Muscle layer of colon (tissue), 2 donors: ENCODE data around the gene PRLHR.

Source experiments
- H3K27ac ChIP-seq: one replicate; pipeline ENCODE4 v1.7.0; 2013; ENCODE audit warnings: low read depth, mild to moderate bottlenecking, low read length, moderate library complexity
- H3K27me3 ChIP-seq, 2 donors: one replicate each; pipeline ENCODE4 v1.7.0; 2013; ENCODE audit warnings: low read length in 2 of 2, mild to moderate bottlenecking in 2 of 2; ENCODE audit not compliant: insufficient read depth in 2 of 2, control insufficient read depth in 1 of 2
- H3K36me3 ChIP-seq: one replicate; pipeline ENCODE4 v1.7.0; 2013; ENCODE audit warnings: mild to moderate bottlenecking, low read length; ENCODE audit not compliant: insufficient read depth
- H3K4me1 ChIP-seq: one replicate; pipeline ENCODE4 v1.7.0; 2013; ENCODE audit warnings: mild to moderate bottlenecking, low read length; ENCODE audit not compliant: insufficient read depth
- H3K4me3 ChIP-seq, 2 donors: one replicate each; pipeline ENCODE4 v1.7.0; 2013; ENCODE audit warnings: low read length in 2 of 2, low read depth in 1 of 2, mild to moderate bottlenecking in 1 of 2, moderate library complexity in 1 of 2
- H3K9ac ChIP-seq: one replicate; pipeline ENCODE4 v1.7.0; 2013; ENCODE audit warnings: low read length
- H3K9me3 ChIP-seq: one replicate; pipeline ENCODE4 v1.7.0; 2013; ENCODE audit warnings: mild to moderate bottlenecking, low read length
- donor health status: abdominal sarcoma.
- donor health status: Adenocarcinoma of cecum.

The PRLHR gene

GRCh38 chr10:118547282-118547681, 48.2 kb downstream of the PRLHR start:
- Histone ChIP-seq H3K27me3 (peaks cover 0 to 4% of the 10 kb centered on the region in 2 donors), H3K27ac (no peak overlapping the region), H3K9ac (no peak overlapping the region), H3K9me3 (no peaks in the 10 kb centered on the region), H3K36me3 (no peaks in the 10 kb centered on the region), H3K4me1 (no peaks in the 10 kb centered on the region), H3K4me3 (no peak overlapping the region)

GRCh38 chr10:118546479-118546878, 49.0 kb downstream of the PRLHR start:
- Histone ChIP-seq H3K9ac (no peak overlapping the region), H3K4me1 (no peaks in the 10 kb centered on the region), H3K27ac (no peak overlapping the region), H3K9me3 (no peaks in the 10 kb centered on the region), H3K36me3 (no peaks in the 10 kb centered on the region), H3K4me3 (no peak overlapping the region), H3K27me3 (peaks cover 0 to 4% of the 10 kb centered on the region in 2 donors)

GRCh38 chr10:118545381-118545780, 50.1 kb downstream of the PRLHR start:
- Histone ChIP-seq H3K27ac (no peak overlapping the region), H3K4me3 (no peak overlapping the region), H3K36me3 (no peaks in the 10 kb centered on the region), H3K4me1 (no peaks in the 10 kb centered on the region), H3K27me3 (peaks cover 0 to 4% of the 10 kb centered on the region in 2 donors), H3K9me3 (no peaks in the 10 kb centered on the region), H3K9ac (no peak overlapping the region)

- Histone ChIP-seq H3K36me3 (no peaks in the 10 kb centered on the region), H3K9me3 (no peaks in the 10 kb centered on the region), H3K9ac (no peak overlapping the region), H3K27ac (no peak overlapping the region), H3K4me1 (no peaks in the 10 kb centered on the region), H3K27me3 (peaks cover 0 to 4% of the 10 kb centered on the region in 2 donors), H3K4me3 (no peak overlapping the region)
Observed at GRCh38 chr10:118544401-118544948, 51.0 kb downstream of the PRLHR start.

GRCh38 chr10:118543714-118544400, 51.6 kb downstream of the PRLHR start:
- H3K4me1 ChIP-seq = no peaks in the 10 kb centered on the region
- H3K9ac ChIP-seq = no peak overlapping the region
- no peak overlapping the region for H3K27ac ChIP-seq
- peaks cover 0 to 4% of the 10 kb centered on the region in 2 donors for H3K27me3 ChIP-seq
- H3K9me3 ChIP-seq = no peaks in the 10 kb centered on the region
- no peak overlapping the region for H3K4me3 ChIP-seq
- H3K36me3 ChIP-seq = no peaks in the 10 kb centered on the region

- Histone ChIP-seq H3K9ac (no peak overlapping the region), H3K27ac (no peak overlapping the region), H3K9me3 (no peaks in the 10 kb centered on the region), H3K4me3 (no peak overlapping the region), H3K27me3 (peaks cover 0 to 4% of the 10 kb centered on the region in 2 donors), H3K36me3 (no peaks in the 10 kb centered on the region), H3K4me1 (no peaks in the 10 kb centered on the region)
Observed at GRCh38 chr10:118542745-118543144, 52.7 kb downstream of the PRLHR start.

GRCh38 chr10:118542205-118542604, 53.2 kb downstream of the PRLHR start:
- peaks cover 0 to 4% of the 10 kb centered on the region in 2 donors for H3K27me3 ChIP-seq
- H3K9me3 ChIP-seq = no peaks in the 10 kb centered on the region
- H3K36me3 ChIP-seq = no peaks in the 10 kb centered on the region
- no peak overlapping the region for H3K27ac ChIP-seq
- H3K9ac ChIP-seq = no peak overlapping the region
- H3K4me3 ChIP-seq = no peak overlapping the region
- H3K4me1 ChIP-seq = no peaks in the 10 kb centered on the region

- H3K4me3 ChIP-seq = no peak overlapping the region
- H3K36me3 ChIP-seq = no peaks in the 10 kb centered on the region
Observed at GRCh38 chr10:118541718-118542117, 53.7 kb downstream of the PRLHR start.

More at GRCh38 chr10:118541718-118542117, 53.7 kb downstream of the PRLHR start:
- Histone ChIP-seq H3K27me3 (peaks cover 0 to 4% of the 10 kb centered on the region in 2 donors), H3K9me3 (no peaks in the 10 kb centered on the region), H3K4me1 (no peaks in the 10 kb centered on the region), H3K9ac (no peak overlapping the region), H3K27ac (no peak overlapping the region)
